ENCODE measurements around the gene SEPTIN3.

SEPTIN3 gene, protein sequence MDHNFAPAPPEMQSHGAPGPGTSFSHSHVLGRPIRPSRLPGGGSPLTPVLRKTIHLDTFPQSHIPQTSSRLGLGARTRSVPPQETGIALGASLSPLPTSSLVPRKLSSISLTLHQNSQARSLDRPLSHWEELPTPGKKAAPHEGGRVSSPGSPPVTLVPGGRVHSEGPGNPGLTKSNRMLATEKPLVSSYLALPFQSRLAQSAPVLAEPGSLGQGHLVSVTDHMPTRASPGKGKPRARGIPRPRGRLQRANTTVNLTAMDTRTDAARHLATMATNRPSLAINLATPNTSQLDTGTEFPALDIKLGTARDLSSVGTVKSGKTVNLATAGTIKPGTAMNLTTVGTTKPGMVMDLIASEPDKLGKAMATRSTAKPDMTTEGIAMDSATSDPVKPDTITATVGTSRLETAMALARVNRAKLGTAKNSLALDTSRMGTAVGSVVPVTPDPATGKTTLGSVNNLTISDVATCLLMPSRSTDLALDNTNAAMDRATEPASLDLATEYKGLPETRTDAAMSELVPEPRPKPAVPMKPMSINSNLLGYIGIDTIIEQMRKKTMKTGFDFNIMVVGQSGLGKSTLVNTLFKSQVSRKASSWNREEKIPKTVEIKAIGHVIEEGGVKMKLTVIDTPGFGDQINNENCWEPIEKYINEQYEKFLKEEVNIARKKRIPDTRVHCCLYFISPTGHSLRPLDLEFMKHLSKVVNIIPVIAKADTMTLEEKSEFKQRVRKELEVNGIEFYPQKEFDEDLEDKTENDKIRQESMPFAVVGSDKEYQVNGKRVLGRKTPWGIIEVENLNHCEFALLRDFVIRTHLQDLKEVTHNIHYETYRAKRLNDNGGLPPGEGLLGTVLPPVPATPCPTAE

DNA sequence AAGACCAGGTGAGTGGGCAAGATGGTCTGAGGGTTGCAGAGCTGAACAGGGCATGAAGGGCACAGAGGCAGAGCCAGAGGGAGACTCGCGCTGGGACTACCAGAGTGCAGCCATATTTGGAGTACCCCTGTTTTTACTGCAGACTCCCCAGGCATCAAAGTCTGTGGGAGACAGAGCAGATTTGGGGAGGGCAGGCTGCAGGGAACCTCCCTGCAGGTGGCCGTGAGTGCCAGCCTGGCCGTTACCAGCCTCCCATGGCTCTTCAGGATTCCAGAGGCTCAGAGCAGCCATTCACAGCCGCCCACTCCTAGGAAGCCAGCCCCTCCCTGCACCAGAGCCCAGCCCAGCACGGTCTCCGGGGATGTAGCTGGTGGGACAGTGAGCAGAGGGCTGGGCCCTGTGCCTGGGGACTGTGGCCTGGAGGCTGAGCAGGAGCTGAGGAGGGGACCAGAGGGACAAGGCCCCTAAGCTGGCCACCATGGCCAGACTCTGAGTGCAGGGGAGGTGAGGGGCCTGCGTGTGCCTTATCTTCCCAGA, at the start of gene SEPTIN3:
SEPTIN3 (plus strand) TSS at position 334 of the 537 bp plus-strand sequence. CDS start 2,050 bp downstream, outside the sequence.
- FAIRE-seq = no peak

DNA sequence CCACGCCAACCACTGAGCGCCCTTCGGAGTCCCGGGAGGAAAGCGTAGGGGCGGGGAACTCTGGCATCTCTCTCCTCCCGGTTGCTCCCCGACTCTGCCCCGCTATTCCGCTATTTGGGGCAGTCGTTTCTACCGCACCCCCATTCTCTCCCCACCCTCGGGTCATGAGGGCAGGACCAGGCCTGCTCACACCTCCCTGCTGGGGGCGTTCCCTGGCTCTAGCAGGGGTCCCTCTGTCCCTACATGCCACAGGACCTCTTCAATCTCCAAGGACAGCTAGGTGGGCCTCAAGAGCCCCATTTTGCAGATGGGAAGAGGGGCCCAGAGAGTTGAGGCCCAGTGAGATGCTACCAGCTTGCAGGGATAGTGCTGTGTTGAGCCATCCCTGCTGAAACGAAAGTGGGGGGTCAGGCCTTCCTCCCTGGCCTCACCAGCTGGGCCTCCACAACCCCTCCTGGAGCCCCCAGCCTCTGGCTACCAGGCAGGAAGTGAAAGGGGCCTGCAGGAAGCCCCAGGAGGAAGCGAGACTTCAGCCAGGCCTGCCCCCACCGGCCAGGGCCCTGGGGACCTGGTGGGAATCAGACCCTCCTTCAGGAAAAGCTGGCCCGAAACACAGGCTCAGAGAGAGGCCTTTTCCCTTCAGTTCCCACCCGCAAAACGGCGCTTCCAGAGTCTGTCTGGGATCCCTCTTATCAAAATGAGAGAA, 48.8 kb upstream of the SEPTIN3 start:
- FAIRE-seq = no peak

DNA sequence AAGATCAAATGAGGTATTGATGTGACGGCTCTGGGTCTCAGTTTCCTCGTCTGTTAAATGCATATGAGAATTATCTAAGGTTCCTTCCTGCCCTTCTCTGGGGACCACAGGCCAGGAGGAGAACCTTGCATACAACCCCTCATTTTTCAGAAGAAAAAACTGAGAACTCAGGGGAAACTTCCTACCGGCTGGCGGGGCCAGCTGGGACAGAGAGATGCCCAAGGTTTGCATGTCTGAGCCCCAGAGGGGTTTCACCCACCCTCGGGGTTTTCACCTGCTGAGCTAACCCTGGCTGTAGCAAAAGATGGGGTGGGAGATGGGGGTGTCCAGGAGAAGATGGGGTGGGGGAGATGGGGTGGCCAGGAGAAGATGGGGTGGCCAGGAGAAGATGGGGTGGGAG, 46.9 kb upstream of the SEPTIN3 start:
- no peak for FAIRE-seq

GRCh38 chr22:41922940-41923594, 46.2 kb upstream of the SEPTIN3 start:
- FAIRE-seq = no peak

- FAIRE-seq = no peak
Measured at GRCh38 chr22:41923595-41924276, 45.5 kb upstream of the SEPTIN3 start.

DNA sequence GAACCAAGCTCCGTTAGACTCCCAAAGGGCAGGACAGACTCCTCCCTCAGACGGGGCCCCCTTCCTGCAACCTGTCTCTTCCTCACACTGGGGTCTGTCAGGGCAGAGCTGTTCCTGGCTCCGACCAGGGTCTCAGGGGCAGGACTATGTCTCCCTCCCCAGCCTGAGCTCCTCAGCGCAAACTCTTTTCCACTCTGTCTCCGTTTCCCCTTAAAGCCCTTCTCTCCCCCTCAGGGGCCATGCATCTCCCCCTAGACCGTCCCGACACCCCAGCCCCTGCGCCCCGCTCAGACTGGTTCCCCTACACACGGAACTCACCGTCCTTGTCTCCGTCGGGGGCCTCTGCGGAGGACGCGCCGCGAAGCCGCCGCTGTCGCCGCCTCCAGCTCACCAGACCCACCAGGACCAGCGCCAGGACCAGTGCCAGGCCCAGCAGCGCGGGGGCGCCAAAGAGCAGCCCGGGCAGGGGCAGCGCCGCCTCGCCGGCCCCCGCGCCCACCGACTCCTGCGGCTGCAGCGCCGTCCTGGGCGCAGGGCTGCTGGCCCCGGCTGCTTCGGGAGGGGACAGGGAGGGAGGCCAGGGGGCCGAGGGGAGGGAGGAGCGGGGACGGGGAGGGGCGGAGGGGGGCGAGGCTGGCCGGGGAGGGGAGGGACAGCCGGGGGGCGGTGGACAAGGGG, 43.3 kb upstream of the SEPTIN3 start:
- FAIRE-seq = no peak

DNA sequence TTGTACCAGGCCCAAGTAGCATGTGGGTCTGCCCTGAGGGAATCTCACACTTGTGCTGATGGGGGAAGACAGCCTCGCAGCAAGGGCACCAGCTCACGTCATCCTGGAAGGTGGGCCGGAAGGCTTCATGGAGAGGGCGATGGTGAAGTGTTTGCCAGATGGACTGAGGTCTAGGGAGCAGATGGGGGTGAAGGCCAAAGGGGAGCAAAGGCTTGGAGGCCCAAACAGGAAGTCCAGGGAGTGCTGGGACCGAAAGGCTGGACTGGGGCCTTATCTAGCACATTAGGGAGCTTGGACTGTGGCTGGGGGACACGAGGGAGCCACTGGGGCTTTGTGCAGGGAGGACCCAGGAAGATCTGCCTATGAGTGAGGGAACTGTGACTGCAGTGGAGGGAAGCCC, 41.4 kb upstream of the SEPTIN3 start:
- no peak for FAIRE-seq

- no peak for FAIRE-seq
Measured at GRCh38 chr22:41928593-41929417, 40.4 kb upstream of the SEPTIN3 start.

- FAIRE-seq = no peak
Measured at GRCh38 chr22:41929418-41929810, 39.8 kb upstream of the SEPTIN3 start.

DNA sequence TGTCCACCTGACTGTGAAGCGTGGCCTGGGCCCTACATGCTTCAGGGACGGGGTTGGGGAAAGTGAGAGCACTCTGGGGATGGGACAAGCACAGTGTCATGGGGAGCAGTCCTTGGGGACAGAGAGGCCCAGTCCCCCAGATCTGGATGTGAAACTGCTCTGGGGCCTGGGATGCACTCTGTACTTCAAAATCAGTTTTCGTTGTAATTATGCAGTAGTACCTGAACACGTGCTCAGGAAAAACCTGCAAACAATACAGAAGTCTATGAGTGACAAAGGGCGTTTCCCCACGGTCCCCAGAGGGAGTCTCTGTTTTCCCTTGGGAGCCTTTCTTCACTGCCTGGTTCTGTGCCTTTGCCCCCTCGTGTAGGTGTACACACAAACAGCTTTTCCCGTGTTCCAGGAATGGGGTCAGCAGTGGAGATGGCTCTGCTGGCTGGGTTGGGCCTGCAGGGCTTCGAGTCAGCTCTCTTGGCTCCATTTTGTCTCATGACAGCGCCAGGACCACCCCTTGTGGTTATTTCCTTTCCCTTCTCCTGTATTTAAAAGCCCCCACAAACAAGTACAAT, 37.5 kb upstream of the SEPTIN3 start:
- no peak for FAIRE-seq

GRCh38 chr22:41932353-41932752, 36.9 kb upstream of the SEPTIN3 start:
- no peak for FAIRE-seq

DNA sequence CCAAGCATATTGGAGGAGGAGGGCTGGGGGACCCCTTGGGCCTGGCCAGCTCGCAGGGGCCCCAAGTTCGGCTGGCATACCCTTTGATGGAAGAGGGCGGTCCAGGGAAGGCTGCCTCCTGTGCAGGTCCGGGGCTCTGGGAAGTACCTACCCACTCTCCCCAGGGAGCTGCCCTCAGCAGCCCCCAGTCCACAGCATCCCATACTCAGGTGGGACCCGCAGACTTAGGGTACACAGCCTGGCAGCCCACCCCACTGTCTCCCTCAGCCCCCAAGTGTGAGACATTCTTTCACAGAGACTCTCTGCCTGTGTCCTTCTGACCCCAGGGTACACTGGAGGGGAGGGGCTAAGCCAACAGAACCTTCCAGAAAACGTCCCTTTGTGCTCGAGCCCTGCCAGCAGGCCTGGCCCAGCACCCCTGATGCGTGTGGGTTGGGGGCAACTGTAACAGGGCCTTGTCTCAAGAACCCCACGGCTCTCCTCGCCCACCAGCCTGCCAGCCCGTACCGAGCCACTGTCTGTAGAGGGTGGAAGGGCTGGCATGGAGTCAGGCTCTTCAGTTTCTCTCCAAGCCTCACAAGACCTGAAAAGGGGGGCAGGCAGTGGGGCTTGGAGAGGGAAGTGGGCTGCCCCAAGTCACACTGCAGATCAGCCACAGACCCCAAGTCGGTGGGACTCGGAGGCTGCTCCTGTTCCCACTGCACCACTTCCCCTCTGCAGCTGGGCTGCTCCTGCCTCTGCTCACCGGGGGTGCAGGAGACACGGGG, 35.6 kb upstream of the SEPTIN3 start:
- FAIRE-seq = no peak

- FAIRE-seq = no peak
Measured at GRCh38 chr22:41934284-41935014, 34.8 kb upstream of the SEPTIN3 start.

DNA sequence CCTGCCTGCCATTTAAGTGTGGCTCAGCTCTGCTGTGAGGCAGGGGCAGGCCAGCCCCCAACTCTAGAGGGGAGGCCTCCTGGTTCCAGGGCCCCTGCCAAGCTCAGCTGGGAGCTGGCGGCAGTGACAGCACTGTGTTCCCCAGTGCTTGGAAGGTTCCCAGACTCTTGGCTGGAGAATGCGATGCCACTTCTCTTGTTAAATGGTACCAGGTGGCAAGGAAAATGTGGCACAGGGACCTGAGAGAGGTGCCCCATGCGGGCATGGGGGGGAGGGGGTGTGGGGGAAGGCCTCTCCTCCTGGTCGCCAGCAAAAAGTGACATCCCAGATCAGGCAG, 34.3 kb upstream of the SEPTIN3 start:
- FAIRE-seq = no peak

GRCh38 chr22:41935509-41935908, 33.7 kb upstream of the SEPTIN3 start:
- FAIRE-seq = no peak

DNA sequence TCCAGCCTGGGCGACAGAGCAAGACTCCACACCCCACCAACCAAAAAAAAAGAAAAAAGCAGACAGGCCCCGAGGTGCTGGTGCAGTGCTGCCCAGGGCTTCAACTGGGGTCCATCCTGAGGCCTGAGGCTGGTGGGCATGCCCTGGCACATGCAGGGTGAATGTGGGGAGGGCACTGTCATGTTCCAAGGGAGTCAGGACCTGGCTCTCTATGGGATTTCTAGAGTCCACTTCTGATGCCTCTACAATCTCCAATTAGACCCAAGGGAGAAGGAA, 32.4 kb upstream of the SEPTIN3 start:
- FAIRE-seq = no peak

DNA sequence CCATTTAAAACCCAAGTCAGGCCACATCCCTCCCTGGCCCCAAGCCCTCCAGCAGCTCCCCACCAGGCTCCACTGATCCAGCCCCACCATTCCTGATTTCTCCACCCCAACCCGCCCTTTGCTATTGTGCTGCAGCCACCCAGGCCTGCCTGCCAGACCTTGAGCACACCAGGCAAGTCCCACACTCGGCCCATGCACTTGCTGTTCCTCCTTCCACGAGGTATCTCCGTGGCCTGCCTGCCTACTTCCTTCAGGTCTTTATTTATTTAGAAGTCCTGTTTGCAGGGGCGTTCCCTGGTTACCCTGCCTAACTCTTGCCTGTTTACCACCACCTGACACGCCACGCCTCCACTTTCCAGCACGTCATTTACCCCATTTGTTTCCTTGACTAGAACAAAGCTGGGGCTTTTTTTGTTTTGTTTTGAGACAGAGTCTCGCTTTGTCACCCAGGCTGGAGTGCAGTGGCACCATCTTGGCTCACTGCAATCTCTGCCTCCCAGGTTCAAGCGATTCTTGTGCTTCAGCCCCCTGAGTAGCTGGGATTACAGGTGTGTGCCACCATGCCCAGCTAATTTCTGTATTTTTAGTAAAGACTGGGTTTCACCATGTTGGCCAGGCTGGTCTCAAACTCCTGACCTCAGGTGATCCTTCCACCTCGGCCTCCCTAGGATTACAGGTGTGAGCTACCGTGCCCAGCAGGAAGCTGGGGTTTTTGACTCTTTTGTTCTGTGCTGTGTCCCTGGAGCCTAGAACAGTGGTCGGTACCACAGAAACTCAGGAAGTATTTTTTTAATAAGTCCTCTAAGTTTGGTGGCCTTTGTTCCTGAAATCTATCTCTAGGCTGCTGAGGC, 29.0 kb upstream of the SEPTIN3 start:
- FAIRE-seq = no peak

Data from endometrium (tissue), 2 donors.